ENCODE results near the gene SLC44A4. TPM values are rescaled to one million over a fixed set of nuclear protein-coding genes. Genes with fewer than 3 reads are reported as not detected.

The SLC44A4 gene
- total and polyA plus RNA-seq, 2 of the 8 experiments (the other 6 are each of a cell fraction or from before 2014, with no cell fraction given) = 4.8 to 7.0 TPM

DNA sequence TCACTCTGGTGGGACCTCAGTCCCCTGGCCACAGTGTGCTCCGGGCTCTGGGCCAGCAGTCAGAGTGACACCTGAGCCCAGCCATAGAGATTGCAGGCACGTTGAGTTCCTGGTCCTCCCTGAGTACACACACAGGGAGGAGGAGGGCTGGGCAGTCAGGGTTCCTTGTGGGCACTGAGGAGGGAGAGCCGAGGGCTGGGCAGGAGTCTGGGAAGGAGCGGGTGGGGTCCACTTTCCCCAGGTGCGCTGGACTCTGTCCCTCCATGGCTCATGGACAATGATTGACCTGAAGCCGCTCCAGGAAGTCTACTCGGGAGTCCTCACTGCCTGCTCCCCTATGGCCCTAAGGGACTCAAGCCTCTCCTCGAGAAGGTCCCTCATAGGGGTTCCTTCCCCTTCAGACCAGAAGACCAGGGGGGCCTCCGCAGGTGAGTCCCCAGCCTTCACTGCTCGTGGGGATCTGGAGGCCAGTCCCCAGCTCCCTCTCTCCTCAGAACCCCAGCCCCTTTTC lies 1.1 kb downstream of the SLC44A4 start:
- TF ChIP-seq NANOG (IDR thresholded peaks at IDR 0.05; ENCODE audit: insufficient read depth, low read depth, low read length, poor library complexity, severe bottlenecking) (no peak), SUZ12 (IDR thresholded peaks at IDR 0.05; ENCODE audit: low read length) (no peak), SIRT6 (IDR thresholded peaks at IDR 0.05; ENCODE audit: low read length) (no peak), SP4 (IDR thresholded peaks at IDR 0.05; ENCODE audit: low read length) (no peak), BRCA1 (IDR thresholded peaks at IDR 0.05; ENCODE audit: low read depth, low read length) (no peak), JUN (IDR thresholded peaks at IDR 0.05; ENCODE audit: low read depth, low read length) (no peak), CHD2 (IDR thresholded peaks at IDR 0.05; ENCODE audit: low read length) (no peak), POLR2A (IDR thresholded peaks at IDR 0.05; ENCODE audit: control extremely low read depth in 1 of 2, low read depth in 2 of 2, low read length in 2 of 2) (no peak), KDM1A (IDR thresholded peaks at IDR 0.05; ENCODE audit: borderline replicate concordance, low read length) (no peak)
- no peak overlapping the region for H4K8ac ChIP-seq (ENCODE audit: extremely low read depth, insufficient read depth, low read length)
- no peaks in the 10 kb centered on the region for H3K23me2 ChIP-seq (ENCODE audit: low read depth, low read length)
- no peaks in the 10 kb centered on the region; the same call in 1 of the 2 replicates for H3K79me1 ChIP-seq (ENCODE audit: low read depth, low read length)
- no peak overlapping the region for H3K4ac ChIP-seq (replicated peaks; ENCODE audit: insufficient read length, low read depth, low read length)
- no peaks in the 10 kb centered on the region for H3K27me3 ChIP-seq (replicated peaks in 1 of 4; ENCODE audit: control insufficient read depth in 3 of 4, extremely low read depth in 1 of 4, insufficient read depth in 3 of 4, low read length in 3 of 4)
- no peak overlapping the region; the same call in 1 of the 2 replicates for H3K18ac ChIP-seq (ENCODE audit: extremely low read depth, low read length)
- H3K36me3 ChIP-seq (ENCODE audit: control insufficient read depth in 2 of 4, insufficient read depth in 4 of 4, low read length in 3 of 4) = peaks cover 11 to 29% (median 24%) of the 10 kb centered on the region in 4 experiments; a peak in 7 of 8 replicates
- H3K23ac ChIP-seq (ENCODE audit: insufficient read length) = no peak overlapping the region
- peaks cover 2 to 11% of the 10 kb centered on the region in 2 experiments for H4K20me1 ChIP-seq (replicated peaks in 1 of 2; ENCODE audit: control insufficient read depth in 1 of 2, insufficient read depth in 2 of 2, low read length in 2 of 2)
- FAIRE-seq (no peak), DNase-seq (ENCODE audit: low read depth in 1 of 2, low spot score in 2 of 2) (no peak)
- H2BK12ac ChIP-seq (ENCODE audit: low read depth, low read length) = no peak overlapping the region
- no peaks in the 10 kb centered on the region for H3K9me3 ChIP-seq (ENCODE audit: insufficient read depth in 2 of 2, low read depth in 1 of 2, low read length in 1 of 2)
- WGBS, 2 experiments (ENCODE audit: extremely low coverage in 1 of 2, insufficient coverage in 1 of 2, insufficient read length in 1 of 2, insufficient replicate concordance in 2 of 2, low coverage in 1 of 2, low lambda C conversion rate in 2 of 2, missing lambda C conversion rate in 1 of 2) = 86% methylated on average over 7 of the region's 10 CpGs; no CpG with 5 or more reads in 1 of the 2 experiments
- no peak overlapping the region for H3K4me3 ChIP-seq (ENCODE audit: extremely low read depth in 1 of 4, insufficient read depth in 2 of 4, low read depth in 3 of 4, low read length in 4 of 4)
- no peak overlapping the region for H3K4me2 ChIP-seq (ENCODE audit: insufficient read depth in 1 of 2, low read depth in 2 of 2, low read length in 2 of 2)
- ChIA-PET POLR2A (ENCODE audit: partially characterized antibody) (interaction anchor here (1.1 to 5.6 kb wide), 7 partner anchors 10 to 82 kb away, joined by 3 to 47 read pairs (median 4); partner anchors contain the start of genes HSPA1B, NEU1 and VARS1), CTCF (ENCODE audit: partially characterized antibody) (interaction anchor here (0.6 to 8.1 kb wide), 5 partner anchors 10 to 87 kb away, joined by 3 to 59 read pairs (median 3); no protein-coding TSS in a partner anchor)
- no peak overlapping the region for H2BK20ac ChIP-seq (ENCODE audit: low read length)
- H2AFZ ChIP-seq (ENCODE audit: low read length) = no peak overlapping the region
- H3K4me1 ChIP-seq (replicated peaks in 1 of 4; ENCODE audit: control insufficient read depth in 3 of 4, insufficient read depth in 4 of 4, low read length in 3 of 4) = peaks cover 0 to 11% (median 0%) of the 10 kb centered on the region in 4 experiments; a peak in 1 of 7 replicates
- no peak overlapping the region for H4K5ac ChIP-seq (ENCODE audit: insufficient read length, low read depth, low read length)
- H2BK120ac ChIP-seq (replicated peaks; ENCODE audit: low read depth, low read length) = no peak overlapping the region
- H4K91ac ChIP-seq (replicated peaks; ENCODE audit: insufficient read length, low read length) = no peak overlapping the region
- no peaks in the 10 kb centered on the region for H3K79me2 ChIP-seq (ENCODE audit: control insufficient read depth in 1 of 2, insufficient read depth in 2 of 2, low read length in 2 of 2)
- H2BK5ac ChIP-seq (ENCODE audit: low read depth, low read length) = no peak overlapping the region
- 0 out of 2 replicates have a peak overlapping the region, but pooled peaks have one; percentile 8 for H2BK15ac ChIP-seq (ENCODE audit: low read length)
- H3K56ac ChIP-seq (replicated peaks; ENCODE audit: insufficient read length, low read depth, low read length) = no peak overlapping the region
- no peak overlapping the region for H3K14ac ChIP-seq (ENCODE audit: insufficient read length)
- no peak overlapping the region for H3K27ac ChIP-seq (ENCODE audit: low read depth, low read length)
- H2AK5ac ChIP-seq (ENCODE audit: low read depth, low read length) = 0 out of 2 replicates have a peak overlapping the region, but pooled peaks have one; percentile 8
- no peak overlapping the region for H3K9ac ChIP-seq (replicated peaks in 1 of 4; ENCODE audit: extremely low read depth in 1 of 4, low read depth in 3 of 4, low read length in 3 of 4)

Data from H1 (cell line).